22Rv1 (cell line): Measurements from ENCODE around the gene RAPGEF4.

Source experiments
- H3K27ac ChIP-seq: fragments of 450-650 bp; 2 replicates; pipeline ENCODE4 v1.5.1; 2017
- CTCF ChIP-seq: fragments of 450-650 bp; IDR thresholded peaks from 2 replicates; pipeline ENCODE4 v1.5.1; 2017; ENCODE audit warnings: mild to moderate bottlenecking
- ZFX ChIP-seq: fragments of 450-650 bp; IDR thresholded peaks from 2 replicates; pipeline ENCODE4 v1.6.1; 2017; ENCODE audit warnings: antibody characterized with exemption, borderline replicate concordance

Gene RAPGEF4

GRCh38 chr2:172836827-172837226, 101.2 kb downstream of the RAPGEF4 start:
- H3K27ac ChIP-seq: no peak overlapping the region
- TF ChIP-seq ZFX: no peak
- TF ChIP-seq CTCF: no peak

GRCh38 chr2:172839446-172839845, 103.8 kb downstream of the RAPGEF4 start:
- no peak overlapping the region for H3K27ac ChIP-seq
- TF ChIP-seq ZFX: no peak
- TF ChIP-seq CTCF: no peak

- no peak for TF ChIP-seq ZFX
- TF ChIP-seq CTCF: no peak
- H3K27ac ChIP-seq: no peak overlapping the region
Observed at GRCh38 chr2:172842511-172843265, 107.0 kb downstream of the RAPGEF4 start.

- H3K27ac ChIP-seq: no peak overlapping the region
- TF ChIP-seq ZFX (no peak), CTCF (no peak)
Observed at GRCh38 chr2:172843266-172843582, 107.6 kb downstream of the RAPGEF4 start.

- no peak overlapping the region for H3K27ac ChIP-seq
- no peak for TF ChIP-seq ZFX
Observed at GRCh38 chr2:172843902-172844715, 108.5 kb downstream of the RAPGEF4 start.

- H3K27ac ChIP-seq: no peak overlapping the region
- TF ChIP-seq CTCF (no peak), ZFX (no peak)
Observed at GRCh38 chr2:172845028-172845630, 109.5 kb downstream of the RAPGEF4 start.

GRCh38 chr2:172846551-172846950, 110.9 kb downstream of the RAPGEF4 start:
- no peak overlapping the region for H3K27ac ChIP-seq
- TF ChIP-seq ZFX: no peak
- no peak for TF ChIP-seq CTCF
